ENCODE results near the gene CHN1. TPM values are rescaled to one million over a fixed set of nuclear protein-coding genes. Genes with fewer than 3 reads are reported as not detected.

The CHN1 gene
- total RNA-seq, 1 experiment from 2014 or later = 0.37 TPM

DNA sequence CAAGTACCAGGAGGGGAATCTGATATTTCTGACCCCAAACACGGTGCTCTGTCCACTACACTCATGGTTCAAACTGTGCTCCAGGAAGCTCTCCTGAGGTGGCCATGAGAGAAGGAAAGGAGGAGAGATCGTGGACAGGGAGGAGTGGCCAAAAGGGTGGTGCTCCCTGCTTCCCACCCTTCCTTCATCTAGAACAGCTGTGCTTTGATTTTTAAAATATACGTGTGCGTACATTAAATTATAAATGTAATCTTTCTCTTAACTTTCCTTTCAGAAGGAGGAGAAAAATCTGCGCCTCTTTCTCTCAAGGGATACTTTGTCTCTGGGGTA is 232.7 kb downstream of the CHN1 start:
- Histone ChIP-seq H3K9me2 (replicated peaks; ENCODE audit: insufficient read depth, low read length) (no peaks in the 10 kb centered on the region), H3K27me3 (ENCODE audit: low read length) (no peaks in the 10 kb centered on the region), H2AFZ (ENCODE audit: low read length) (no peak overlapping the region), H4K20me1 (ENCODE audit: insufficient read depth, low read depth, low read length) (no peaks in the 10 kb centered on the region), H3K9me3 (ENCODE audit: low read length) (no peaks in the 10 kb centered on the region), H3K4me3 (ENCODE audit: low read length) (no peak overlapping the region), H3K27ac (ENCODE audit: low read length) (no peak overlapping the region), H3K9ac (ENCODE audit: low read length) (no peak overlapping the region), H3K4me1 (ENCODE audit: low read length) (peaks cover 7% of the 10 kb centered on the region), H3K4me2 (ENCODE audit: low read depth, low read length, poor library complexity, severe bottlenecking) (no peak overlapping the region), H3K79me2 (ENCODE audit: low read length) (no peaks in the 10 kb centered on the region), H3K36me3 (ENCODE audit: insufficient read depth, low read length) (no peaks in the 10 kb centered on the region)
- DNase-seq = no peak

DNA sequence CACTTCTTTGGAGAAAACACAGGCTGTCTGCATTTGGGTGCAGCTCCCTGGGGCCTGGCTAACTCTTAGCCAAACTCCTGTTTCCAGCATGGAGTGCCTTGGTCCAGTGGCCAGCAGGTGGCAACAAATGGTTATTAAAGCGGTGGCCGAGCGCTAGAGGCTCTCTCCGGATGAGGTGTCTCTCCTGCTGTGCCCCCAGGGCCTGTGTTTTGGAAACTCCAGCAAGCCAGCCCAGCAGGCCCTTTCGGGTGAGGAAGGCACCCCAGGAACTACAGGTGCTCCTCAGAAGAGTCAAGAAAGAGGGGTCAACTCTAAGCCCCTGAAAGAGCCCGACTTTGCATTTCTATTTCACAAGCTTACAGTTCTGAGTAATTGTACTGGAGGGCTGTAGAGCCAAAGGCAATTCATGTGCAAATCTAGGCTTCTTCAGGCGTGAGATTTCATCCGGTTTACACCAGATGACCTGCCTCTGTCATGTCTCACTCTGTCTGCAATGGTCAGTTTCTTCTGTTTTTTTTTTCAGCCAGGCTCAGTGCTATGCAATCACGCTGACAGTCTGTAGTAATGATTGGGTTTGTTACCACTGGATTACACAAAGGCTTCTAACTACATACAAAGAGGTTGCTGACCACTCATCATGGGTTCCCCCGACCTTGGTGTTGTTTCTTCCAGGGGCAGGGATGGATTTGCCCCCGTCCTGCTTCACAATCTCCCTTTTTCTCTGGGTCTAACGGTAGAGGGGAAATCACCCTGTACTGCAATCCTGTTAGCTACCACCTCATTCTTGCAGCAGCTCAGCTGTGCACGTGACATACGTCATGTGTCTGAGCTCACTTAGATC is 233.3 kb downstream of the CHN1 start:
- Histone ChIP-seq H3K9ac (ENCODE audit: low read length) (no peak overlapping the region), H3K27me3 (ENCODE audit: low read length) (no peaks in the 10 kb centered on the region), H3K4me3 (ENCODE audit: low read length) (no peak overlapping the region), H3K4me1 (ENCODE audit: low read length) (peaks cover 7% of the 10 kb centered on the region), H3K9me2 (replicated peaks; ENCODE audit: insufficient read depth, low read length) (no peaks in the 10 kb centered on the region), H3K4me2 (ENCODE audit: low read depth, low read length, poor library complexity, severe bottlenecking) (no peak overlapping the region), H4K20me1 (ENCODE audit: insufficient read depth, low read depth, low read length) (no peaks in the 10 kb centered on the region), H2AFZ (ENCODE audit: low read length) (no peak overlapping the region), H3K9me3 (ENCODE audit: low read length) (no peaks in the 10 kb centered on the region), H3K79me2 (ENCODE audit: low read length) (no peaks in the 10 kb centered on the region), H3K27ac (ENCODE audit: low read length) (no peak overlapping the region), H3K36me3 (ENCODE audit: insufficient read depth, low read length) (no peaks in the 10 kb centered on the region)
- DNase-seq = peak; percentile 63

DNA sequence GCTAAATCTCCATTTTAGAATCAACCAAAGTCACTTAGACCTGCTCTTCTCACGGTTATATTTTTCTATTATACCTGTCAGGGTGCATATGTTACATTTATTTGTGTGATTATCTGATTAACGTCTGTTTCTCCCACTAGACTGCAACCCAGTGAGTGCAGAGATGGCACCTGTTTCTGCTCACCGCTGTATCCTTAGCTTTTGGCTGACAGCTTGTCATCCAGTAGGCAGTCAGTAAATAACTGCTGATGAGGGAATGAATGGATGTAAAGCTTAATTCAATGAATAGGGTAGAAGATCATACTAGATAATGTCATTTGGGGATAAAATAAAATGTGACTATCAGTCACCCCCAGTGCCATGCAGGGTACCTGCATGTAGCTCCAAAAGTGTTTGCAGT is 234.0 kb downstream of the CHN1 start:
- no peaks in the 10 kb centered on the region for H4K20me1 ChIP-seq (ENCODE audit: insufficient read depth, low read depth, low read length)
- peaks cover 7% of the 10 kb centered on the region for H3K4me1 ChIP-seq (ENCODE audit: low read length)

DNA sequence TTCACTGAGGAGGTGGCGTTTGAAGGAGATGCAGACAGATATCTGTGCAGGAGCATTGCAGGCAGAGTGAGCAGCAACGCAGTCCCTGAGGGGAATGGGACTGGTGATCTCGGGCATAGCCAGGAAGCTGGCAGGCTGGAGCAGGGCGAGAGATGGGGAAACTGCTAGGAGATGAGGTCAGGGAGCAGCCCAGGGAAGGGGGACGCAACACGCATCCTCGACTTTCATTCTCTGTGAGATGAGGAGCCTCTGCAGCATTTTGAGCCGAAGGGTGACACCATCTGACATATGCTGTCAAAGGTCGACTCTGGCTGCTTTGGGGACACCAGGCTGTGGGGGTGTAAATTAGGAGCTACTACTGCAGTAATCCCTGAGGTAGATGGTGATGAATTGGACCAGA is 236.6 kb downstream of the CHN1 start:
- Histone ChIP-seq H3K79me2 (ENCODE audit: low read length) (no peaks in the 10 kb centered on the region), H4K20me1 (ENCODE audit: insufficient read depth, low read depth, low read length) (no peaks in the 10 kb centered on the region), H3K9me3 (ENCODE audit: low read length) (no peaks in the 10 kb centered on the region), H3K9me2 (replicated peaks; ENCODE audit: insufficient read depth, low read length) (no peaks in the 10 kb centered on the region), H3K4me3 (ENCODE audit: low read length) (no peak overlapping the region), H3K9ac (ENCODE audit: low read length) (no peak overlapping the region), H3K4me1 (ENCODE audit: low read length) (peaks cover 7% of the 10 kb centered on the region), H3K4me2 (ENCODE audit: low read depth, low read length, poor library complexity, severe bottlenecking) (no peak overlapping the region), H3K36me3 (ENCODE audit: insufficient read depth, low read length) (no peaks in the 10 kb centered on the region), H2AFZ (ENCODE audit: low read length) (no peak overlapping the region), H3K27me3 (ENCODE audit: low read length) (no peaks in the 10 kb centered on the region), H3K27ac (ENCODE audit: low read length) (no peak overlapping the region)
- DNase-seq = no peak

More for the DNA sequence above, 234.0 kb downstream of the CHN1 start:
- H3K27ac ChIP-seq (ENCODE audit: low read length) = no peak overlapping the region
- no peaks in the 10 kb centered on the region for H3K9me3 ChIP-seq (ENCODE audit: low read length)
- H3K9me2 ChIP-seq (replicated peaks; ENCODE audit: insufficient read depth, low read length) = no peaks in the 10 kb centered on the region
- H3K4me2 ChIP-seq (ENCODE audit: low read depth, low read length, poor library complexity, severe bottlenecking) = no peak overlapping the region
- no peaks in the 10 kb centered on the region for H3K36me3 ChIP-seq (ENCODE audit: insufficient read depth, low read length)
- H3K27me3 ChIP-seq (ENCODE audit: low read length) = no peaks in the 10 kb centered on the region
- no peak overlapping the region for H2AFZ ChIP-seq (ENCODE audit: low read length)
- DNase-seq = no peak
- no peaks in the 10 kb centered on the region for H3K79me2 ChIP-seq (ENCODE audit: low read length)
- no peak overlapping the region for H3K9ac ChIP-seq (ENCODE audit: low read length)
- H3K4me3 ChIP-seq (ENCODE audit: low read length) = no peak overlapping the region

GRCh38 chr2:174766271-174766670 is 238.9 kb downstream of the CHN1 start:
- H3K27ac ChIP-seq (ENCODE audit: low read length) = no peak overlapping the region
- H3K4me1 ChIP-seq (ENCODE audit: low read length) = no peaks in the 10 kb centered on the region; the same call in 1 of the 2 replicates
- no peak overlapping the region for H3K4me3 ChIP-seq (ENCODE audit: low read length)
- H3K9me2 ChIP-seq (replicated peaks; ENCODE audit: insufficient read depth, low read length) = no peaks in the 10 kb centered on the region
- H3K9me3 ChIP-seq (ENCODE audit: low read length) = no peaks in the 10 kb centered on the region
- H3K4me2 ChIP-seq (ENCODE audit: low read depth, low read length, poor library complexity, severe bottlenecking) = no peak overlapping the region
- no peak overlapping the region for H3K9ac ChIP-seq (ENCODE audit: low read length)
- no peaks in the 10 kb centered on the region for H3K27me3 ChIP-seq (ENCODE audit: low read length)
- no peaks in the 10 kb centered on the region for H3K36me3 ChIP-seq (ENCODE audit: insufficient read depth, low read length)
- DNase-seq = no peak
- H3K79me2 ChIP-seq (ENCODE audit: low read length) = no peaks in the 10 kb centered on the region
- no peaks in the 10 kb centered on the region for H4K20me1 ChIP-seq (ENCODE audit: insufficient read depth, low read depth, low read length)
- H2AFZ ChIP-seq (ENCODE audit: low read length) = no peak overlapping the region

DNA sequence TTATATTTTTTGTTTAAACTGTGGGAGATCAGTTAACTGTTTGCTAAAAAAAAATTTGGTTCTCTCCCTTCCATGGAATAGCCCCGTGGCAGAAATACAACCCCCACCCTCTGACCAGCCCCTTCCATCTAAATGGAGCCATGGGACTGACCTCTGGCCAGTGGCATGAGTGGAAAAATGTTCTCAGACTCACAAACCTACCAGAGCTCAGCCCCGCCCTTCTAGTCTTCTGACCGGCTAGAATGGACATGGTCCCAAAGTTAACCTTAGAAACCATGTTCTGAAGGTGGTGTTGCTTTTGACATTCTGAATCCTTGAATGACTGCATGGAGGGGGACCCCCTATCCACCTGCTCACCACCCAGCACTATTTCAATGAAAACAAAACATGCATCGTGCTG is 239.6 kb downstream of the CHN1 start:
- H3K79me2 ChIP-seq (ENCODE audit: low read length) = no peaks in the 10 kb centered on the region
- H3K27me3 ChIP-seq (ENCODE audit: low read length) = no peaks in the 10 kb centered on the region
- H2AFZ ChIP-seq (ENCODE audit: low read length) = no peak overlapping the region
- H3K9me2 ChIP-seq (replicated peaks; ENCODE audit: insufficient read depth, low read length) = no peaks in the 10 kb centered on the region
- no peaks in the 10 kb centered on the region for H3K9me3 ChIP-seq (ENCODE audit: low read length)
- H3K36me3 ChIP-seq (ENCODE audit: insufficient read depth, low read length) = no peaks in the 10 kb centered on the region
- no peak overlapping the region for H3K9ac ChIP-seq (ENCODE audit: low read length)
- no peak overlapping the region for H3K4me3 ChIP-seq (ENCODE audit: low read length)
- H3K27ac ChIP-seq (ENCODE audit: low read length) = no peak overlapping the region
- DNase-seq = no peak
- no peaks in the 10 kb centered on the region for H4K20me1 ChIP-seq (ENCODE audit: insufficient read depth, low read depth, low read length)
- H3K4me1 ChIP-seq (ENCODE audit: low read length) = no peaks in the 10 kb centered on the region
- no peak overlapping the region for H3K4me2 ChIP-seq (ENCODE audit: low read depth, low read length, poor library complexity, severe bottlenecking)

GRCh38 chr2:174764280-174765255 is 240.6 kb downstream of the CHN1 start, which contains the start of gene CHRNA1:
Gene CHRNA1 (minus strand): TSS chr2:174764472. CDS start chr2:174764394, 78 bp downstream.
- no peak for DNase-seq
- no peak within 1 kb of the TSS for H2AFZ ChIP-seq (ENCODE audit: low read length)
- no peaks in the 10 kb centered on the region for H3K36me3 ChIP-seq (ENCODE audit: insufficient read depth, low read length)
- no peaks in the 10 kb centered on the region for H4K20me1 ChIP-seq (ENCODE audit: insufficient read depth, low read depth, low read length)
- no peak within 1 kb of the TSS for H3K9ac ChIP-seq (ENCODE audit: low read length)
- H3K79me2 ChIP-seq (ENCODE audit: low read length) = no peaks in the 10 kb centered on the region
- no peaks in the 10 kb centered on the region for H3K4me1 ChIP-seq (ENCODE audit: low read length)
- no peaks in the 10 kb centered on the region for H3K9me3 ChIP-seq (ENCODE audit: low read length)
- H3K9me2 ChIP-seq (replicated peaks; ENCODE audit: insufficient read depth, low read length) = no peaks in the 10 kb centered on the region
- no peak within 1 kb of the TSS for H3K4me3 ChIP-seq (ENCODE audit: low read length)
- H3K27ac ChIP-seq (ENCODE audit: low read length) = no peak within 1 kb of the TSS
- H3K27me3 ChIP-seq (ENCODE audit: low read length) = no peaks in the 10 kb centered on the region
- H3K4me2 ChIP-seq (ENCODE audit: low read depth, low read length, poor library complexity, severe bottlenecking) = no peak within 1 kb of the TSS

GRCh38 chr2:174763780-174764179 is 241.4 kb downstream of the CHN1 start:
- Histone ChIP-seq H2AFZ (ENCODE audit: low read length) (no peak overlapping the region), H3K36me3 (ENCODE audit: insufficient read depth, low read length) (no peaks in the 10 kb centered on the region), H3K4me3 (ENCODE audit: low read length) (no peak overlapping the region), H3K4me2 (ENCODE audit: low read depth, low read length, poor library complexity, severe bottlenecking) (no peak overlapping the region), H3K4me1 (ENCODE audit: low read length) (no peaks in the 10 kb centered on the region), H3K27me3 (ENCODE audit: low read length) (no peaks in the 10 kb centered on the region), H4K20me1 (ENCODE audit: insufficient read depth, low read depth, low read length) (no peaks in the 10 kb centered on the region), H3K79me2 (ENCODE audit: low read length) (no peaks in the 10 kb centered on the region), H3K9me3 (ENCODE audit: low read length) (no peaks in the 10 kb centered on the region), H3K9me2 (replicated peaks; ENCODE audit: insufficient read depth, low read length) (no peaks in the 10 kb centered on the region), H3K27ac (ENCODE audit: low read length) (no peak overlapping the region), H3K9ac (ENCODE audit: low read length) (no peak overlapping the region)
- DNase-seq = no peak

Data from Karpas-422 (cell line).